GM19035 (cell line): ENCODE measurements around the gene BOLA3.
"Not testable (repeated sequence)": the region's sequence is repeated elsewhere in the genome, so short reads cannot be mapped to it uniquely, and the experiment has no call there.

Experiments used
- ATAC-seq: cut with Tn5 transposase; IDR thresholded peaks from one replicate; pipeline ENCODE4 v1.9.1; 2021; ENCODE audit not compliant: unreplicated experiment

BOLA3 gene

DNA sequence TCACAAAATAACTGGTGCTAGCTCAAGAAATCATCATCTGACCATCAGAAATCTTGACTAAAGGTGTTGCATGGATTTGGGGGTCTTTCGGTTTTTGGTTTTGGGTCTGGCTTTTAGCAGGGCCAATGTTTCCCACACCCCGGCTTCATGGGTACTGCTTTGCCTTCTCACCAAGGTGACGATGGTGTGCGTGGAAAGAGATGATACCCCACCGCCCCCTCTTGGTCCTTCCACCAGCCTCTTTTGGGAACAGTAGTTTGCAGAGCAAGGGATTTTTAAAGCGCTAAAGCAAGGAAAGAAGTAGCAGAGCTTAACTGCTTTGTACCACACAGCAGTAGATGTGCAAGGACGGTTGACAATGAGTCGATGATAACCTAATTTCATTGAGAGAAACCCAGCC is 42.3 kb downstream of the BOLA3 start:
- ATAC-seq: no peak

DNA sequence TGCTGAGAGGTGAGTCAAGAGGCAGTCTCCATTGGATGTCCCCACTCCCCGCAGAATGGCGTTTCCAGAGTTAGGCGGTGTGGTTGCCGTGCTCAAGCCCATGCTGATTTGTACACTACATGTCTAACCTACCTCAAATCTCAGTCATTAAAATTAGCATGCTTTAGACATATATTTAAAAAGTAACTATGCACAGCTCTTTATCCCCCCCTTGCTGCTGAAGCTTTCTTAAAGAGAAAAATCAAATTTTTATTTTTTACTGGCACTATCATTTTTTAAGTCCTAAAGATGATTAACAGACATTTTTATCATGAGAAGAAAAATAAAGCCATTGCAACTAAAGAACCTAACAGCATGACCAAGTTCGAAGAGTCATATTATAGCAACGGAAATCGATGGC is 42.9 kb downstream of the BOLA3 start:
- ATAC-seq: no peak

DNA sequence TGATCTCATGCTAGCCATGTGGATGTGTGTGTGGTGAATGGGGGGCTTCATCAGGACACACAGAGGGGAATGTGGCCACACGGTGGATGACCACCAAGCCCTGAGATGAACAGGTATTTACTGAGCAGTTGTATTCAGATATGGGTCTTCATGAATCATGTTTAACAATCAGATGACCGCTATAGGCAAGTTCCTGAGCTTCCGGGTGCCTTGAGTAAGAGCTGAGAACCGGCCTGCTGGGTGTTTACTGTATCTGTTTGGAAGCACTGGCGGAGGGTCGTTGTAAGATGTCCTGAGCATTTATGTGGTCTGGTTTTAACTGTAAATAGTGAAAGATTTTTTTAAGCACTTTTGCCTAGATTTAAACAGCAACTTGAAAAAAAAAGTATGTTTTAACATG is 43.9 kb downstream of the BOLA3 start:
- no peak for ATAC-seq

DNA sequence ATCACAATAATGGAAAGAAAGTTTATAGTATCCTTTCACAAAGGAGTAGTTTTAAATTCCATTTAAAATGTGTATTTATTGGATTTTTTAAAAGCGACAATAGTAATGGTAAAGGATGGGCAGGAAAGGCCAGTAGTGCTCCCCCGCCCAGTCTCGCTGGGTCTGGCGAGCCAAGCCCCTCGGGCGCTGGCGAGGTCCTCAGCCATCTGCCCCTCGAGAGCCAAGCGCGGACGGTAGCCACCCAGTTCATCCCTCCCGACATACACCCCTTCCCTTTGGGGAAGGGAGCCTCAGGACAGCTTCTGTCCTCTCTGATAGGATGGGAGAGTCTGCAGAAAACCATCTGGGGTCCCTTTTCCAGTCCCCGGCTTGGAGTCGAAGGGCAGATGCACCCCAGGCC is 45.2 kb downstream of the BOLA3 start:
- ATAC-seq: no peak

DNA sequence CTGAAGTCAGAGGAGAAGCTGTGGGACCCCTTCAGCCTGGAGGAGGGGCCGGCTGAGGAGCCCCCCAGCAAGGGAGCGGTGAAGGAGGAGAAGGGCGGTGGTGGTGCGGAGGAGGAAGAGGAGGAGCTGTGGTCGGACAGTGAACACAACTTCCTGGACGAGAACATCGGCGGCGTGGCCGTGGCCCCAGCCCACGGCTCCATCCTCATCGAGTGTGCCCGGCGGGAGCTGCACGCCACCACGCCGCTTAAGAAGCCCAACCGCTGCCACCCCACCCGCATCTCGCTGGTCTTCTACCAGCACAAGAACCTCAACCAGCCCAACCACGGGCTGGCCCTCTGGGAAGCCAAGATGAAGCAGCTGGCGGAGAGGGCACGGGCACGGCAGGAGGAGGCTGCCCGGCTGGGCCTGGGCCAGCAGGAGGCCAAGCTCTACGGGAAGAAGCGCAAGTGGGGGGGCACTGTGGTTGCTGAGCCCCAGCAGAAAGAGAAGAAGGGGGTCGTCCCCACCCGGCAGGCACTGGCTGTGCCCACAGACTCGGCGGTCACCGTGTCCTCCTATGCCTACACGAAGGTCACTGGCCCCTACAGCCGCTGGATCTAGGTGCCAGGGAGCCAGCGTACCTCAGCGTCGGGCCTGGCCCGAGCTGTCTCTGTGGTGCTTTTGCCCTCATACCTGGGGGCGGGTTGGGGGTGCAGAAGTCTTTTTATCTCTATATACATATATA is 46.0 kb downstream of the BOLA3 start:
- no peak for ATAC-seq

DNA sequence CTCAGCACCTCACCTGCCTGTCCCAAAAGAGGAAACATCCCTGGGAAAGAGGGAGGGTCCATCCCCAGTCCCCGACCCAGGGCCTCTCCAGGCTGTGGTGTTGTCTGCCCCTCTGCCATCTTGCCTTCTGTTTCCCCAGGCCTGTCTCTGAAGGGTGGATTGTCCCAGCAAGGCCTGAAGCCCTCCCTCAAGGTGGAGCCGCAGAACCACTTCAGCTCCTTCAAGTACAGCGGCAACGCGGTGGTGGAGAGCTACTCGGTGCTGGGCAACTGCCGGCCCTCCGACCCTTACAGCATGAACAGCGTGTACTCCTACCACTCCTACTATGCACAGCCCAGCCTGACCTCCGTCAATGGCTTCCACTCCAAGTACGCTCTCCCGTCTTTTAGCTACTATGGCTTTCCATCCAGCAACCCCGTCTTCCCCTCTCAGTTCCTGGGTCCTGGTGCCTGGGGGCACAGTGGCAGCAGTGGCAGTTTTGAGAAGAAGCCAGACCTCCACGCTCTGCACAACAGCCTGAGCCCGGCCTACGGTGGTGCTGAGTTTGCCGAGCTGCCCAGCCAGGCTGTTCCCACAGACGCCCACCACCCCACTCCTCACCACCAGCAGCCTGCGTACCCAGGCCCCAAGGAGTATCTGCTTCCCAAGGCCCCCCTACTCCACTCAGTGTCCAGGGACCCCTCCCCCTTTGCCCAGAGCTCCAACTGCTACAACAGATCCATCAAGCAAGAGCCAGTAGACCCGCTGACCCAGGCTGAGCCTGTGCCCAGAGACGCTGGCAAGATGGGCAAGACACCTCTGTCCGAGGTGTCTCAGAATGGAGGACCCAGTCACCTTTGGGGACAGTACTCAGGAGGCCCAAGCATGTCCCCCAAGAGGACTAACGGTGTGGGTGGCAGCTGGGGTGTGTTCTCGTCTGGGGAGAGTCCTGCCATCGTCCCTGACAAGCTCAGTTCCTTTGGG is 47.2 kb downstream of the BOLA3 start:
- ATAC-seq: no peak

DNA sequence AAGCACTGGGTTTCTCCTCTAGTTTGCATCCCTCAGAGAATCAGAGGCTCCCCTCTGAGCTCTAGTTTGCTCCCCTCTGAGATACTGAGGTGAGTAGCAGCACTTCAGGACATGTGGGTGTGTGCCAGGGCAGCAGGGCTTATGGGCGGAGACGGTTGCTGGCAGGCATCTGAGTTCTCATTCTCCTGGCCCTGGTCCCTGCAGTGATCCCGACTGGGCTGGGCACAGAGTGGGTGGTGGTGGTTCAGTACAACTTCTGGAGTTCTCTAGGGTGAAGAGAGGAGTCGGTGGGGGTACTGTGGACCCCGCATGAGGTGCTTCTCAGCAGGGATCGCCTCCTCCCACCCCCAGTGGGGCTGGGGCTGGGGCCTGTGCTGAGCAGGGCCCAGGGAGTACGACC is 47.9 kb downstream of the BOLA3 start:
- no peak for ATAC-seq

DNA sequence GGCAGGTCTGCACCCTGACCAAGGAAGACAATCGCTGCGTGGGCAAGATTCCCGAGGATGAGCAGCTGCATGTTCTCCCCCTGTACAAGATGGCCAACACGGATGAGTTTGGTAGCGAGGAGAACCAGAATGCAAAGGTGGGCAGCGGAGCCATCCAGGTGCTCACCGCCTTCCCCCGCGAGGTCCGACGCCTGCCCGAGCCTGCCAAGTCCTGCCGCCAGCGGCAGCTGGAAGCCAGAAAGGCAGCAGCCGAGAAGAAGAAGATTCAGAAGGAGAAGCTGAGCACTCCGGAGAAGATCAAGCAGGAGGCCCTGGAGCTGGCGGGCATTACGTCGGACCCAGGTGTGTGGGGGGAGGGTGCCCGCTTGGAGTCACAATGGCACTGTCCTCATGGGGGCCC is 48.4 kb downstream of the BOLA3 start:
- ATAC-seq: no peak

DNA sequence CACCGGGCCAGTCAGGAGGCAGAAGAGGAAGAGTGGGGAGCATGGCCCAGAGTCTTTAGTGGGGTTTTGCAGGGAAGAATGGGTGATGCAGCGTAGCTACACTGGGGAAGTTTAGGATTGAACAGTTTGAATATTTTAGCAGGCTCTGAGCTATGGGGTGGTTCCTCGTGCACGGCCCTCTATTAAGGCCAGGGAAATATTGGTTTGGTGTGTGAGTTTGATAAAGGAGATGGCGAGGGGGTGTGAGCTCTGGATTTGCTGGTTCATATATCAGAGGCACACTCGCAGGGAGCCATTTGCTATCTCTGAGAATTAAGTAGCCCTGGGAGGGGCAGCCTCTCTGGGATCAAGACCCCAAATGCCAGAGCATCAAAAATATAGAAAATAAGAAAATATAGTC is 50.1 kb downstream of the BOLA3 start:
- no peak for ATAC-seq

DNA sequence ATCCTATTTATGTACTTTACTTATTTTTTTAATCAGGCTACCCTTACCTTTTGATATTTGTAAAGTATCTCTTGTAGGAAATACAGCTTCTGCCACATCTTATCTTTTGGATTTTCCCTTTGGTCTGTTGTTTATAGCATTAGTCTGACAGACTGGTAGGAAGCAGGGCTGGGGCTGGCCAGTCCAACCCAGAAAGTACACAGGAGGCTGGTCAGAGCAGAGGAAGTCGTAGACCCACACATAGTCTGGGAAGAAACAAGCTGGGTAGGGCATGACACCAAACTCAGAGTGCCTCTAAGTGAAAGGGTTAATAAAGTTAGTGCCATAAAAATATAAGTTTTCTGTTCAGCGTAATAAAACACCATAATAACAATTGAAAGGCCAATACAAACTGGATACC is 51.7 kb downstream of the BOLA3 start:
- ATAC-seq: no peak

DNA sequence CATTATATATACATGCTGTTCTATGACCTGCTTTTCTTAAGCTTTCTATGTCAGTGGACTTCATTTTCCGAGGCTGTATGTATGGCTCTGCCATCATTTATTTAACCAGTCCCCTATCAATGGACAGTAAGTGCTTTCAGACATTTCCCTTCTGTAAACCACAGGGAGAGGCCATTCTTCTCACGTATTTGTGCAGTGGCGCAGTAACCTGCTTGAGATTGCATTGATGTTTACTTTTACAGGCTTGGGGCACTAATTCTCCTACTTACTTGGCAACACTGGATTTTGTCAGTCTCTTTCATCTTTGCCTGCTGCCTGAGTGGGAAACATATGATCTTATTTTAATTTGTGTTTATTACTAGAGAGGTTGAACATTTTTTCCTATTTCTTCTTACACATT is 52.1 kb downstream of the BOLA3 start:
- no peak for ATAC-seq

DNA sequence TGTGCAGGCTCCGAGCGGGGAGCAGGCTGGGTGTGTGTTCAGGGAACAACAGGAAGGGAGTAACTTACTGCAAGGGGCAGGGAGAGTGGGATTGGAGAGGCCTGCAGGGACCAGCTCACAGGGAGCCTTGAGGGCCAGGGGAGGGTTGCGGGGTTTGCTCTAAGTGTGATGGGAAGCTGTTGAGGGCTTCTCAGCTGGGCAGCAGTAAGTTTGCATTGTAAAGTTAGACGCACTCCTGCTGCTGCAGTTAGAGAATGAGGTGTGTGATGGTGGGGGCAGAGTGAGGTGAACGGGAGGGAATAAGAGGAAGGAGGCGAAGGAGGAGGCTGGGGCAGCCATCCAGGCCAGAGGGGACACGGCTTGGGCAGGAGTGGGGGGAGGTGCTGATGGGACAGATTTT is 53.4 kb downstream of the BOLA3 start:
- no peak for ATAC-seq

DNA sequence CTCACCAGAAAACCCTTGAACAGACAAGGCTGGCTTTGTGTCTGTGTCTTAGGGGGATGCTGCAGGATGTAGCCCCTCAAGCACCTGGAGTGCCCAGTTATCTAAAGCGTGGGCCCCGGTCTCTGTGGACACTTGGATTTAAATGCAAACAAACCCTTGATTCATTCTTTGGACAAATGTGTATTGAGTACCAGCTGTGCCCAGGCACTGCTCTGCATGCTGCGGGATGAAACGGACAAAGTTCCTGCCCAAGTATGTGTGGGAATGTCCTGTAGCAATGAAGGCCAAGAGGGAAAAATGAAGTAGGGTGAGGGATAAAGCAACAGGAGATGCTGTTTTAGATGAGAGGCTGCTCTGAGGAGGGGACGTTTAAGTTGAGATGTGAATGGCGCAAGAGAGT is 53.9 kb downstream of the BOLA3 start:
- ATAC-seq: no peak

DNA sequence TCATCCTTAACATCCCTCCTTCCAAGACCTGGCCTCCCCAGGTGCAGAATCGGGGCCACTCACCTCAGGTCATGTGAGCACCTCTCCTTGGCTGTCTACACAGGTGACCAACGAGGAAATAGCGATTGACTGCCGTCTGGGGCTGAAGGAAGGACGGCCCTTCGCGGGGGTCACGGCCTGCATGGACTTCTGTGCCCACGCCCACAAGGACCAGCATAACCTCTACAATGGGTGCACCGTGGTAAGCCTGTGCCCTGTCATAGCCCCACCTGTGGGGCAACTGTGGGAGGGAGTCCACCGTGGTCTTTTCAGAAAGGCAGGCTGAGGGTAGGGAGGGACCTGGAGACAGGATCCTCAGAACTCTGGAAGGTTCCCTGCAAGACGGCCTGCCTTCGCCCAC is 54.3 kb downstream of the BOLA3 start:
- no peak for ATAC-seq

DNA sequence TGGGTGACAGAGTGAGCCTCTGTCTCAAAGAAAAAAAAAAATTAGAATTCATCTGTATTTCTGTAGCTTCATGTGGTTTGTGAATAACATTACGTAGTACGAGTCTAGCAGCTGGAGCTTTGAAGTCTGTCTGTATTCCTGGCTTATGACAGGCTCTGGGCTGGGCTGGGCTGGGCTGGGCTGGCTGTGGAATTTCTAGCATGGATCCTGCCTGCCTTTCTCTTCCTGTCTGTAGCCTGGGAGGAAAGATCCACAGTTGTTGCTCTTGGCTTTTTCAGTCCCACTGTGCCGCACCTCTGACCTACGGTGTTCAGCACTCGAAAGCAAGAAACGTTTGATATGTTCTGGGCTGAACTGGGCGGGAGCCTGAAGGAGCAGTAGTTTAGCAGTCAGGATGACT is 55.4 kb downstream of the BOLA3 start:
- ATAC-seq: no peak

DNA sequence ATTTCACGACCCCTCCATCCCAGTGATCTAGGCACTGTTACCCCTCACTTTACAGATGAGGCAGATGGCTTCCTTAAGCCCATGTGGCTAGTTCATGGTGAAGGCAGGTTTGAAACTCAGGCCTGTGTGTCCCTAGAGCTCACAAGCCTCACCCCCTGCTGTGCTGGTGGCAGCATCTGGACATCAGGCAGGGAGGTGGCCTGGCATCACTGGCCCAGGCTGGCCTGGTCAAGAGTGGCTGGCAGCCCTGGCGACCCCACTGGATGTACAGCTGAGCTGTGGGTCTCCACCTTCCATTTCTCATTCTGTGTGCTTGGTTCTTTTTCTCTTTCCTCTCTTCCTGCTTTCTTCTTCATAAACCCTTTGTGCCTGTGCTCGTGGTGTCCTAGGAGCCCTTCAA is 56.3 kb downstream of the BOLA3 start:
- no peak for ATAC-seq

DNA sequence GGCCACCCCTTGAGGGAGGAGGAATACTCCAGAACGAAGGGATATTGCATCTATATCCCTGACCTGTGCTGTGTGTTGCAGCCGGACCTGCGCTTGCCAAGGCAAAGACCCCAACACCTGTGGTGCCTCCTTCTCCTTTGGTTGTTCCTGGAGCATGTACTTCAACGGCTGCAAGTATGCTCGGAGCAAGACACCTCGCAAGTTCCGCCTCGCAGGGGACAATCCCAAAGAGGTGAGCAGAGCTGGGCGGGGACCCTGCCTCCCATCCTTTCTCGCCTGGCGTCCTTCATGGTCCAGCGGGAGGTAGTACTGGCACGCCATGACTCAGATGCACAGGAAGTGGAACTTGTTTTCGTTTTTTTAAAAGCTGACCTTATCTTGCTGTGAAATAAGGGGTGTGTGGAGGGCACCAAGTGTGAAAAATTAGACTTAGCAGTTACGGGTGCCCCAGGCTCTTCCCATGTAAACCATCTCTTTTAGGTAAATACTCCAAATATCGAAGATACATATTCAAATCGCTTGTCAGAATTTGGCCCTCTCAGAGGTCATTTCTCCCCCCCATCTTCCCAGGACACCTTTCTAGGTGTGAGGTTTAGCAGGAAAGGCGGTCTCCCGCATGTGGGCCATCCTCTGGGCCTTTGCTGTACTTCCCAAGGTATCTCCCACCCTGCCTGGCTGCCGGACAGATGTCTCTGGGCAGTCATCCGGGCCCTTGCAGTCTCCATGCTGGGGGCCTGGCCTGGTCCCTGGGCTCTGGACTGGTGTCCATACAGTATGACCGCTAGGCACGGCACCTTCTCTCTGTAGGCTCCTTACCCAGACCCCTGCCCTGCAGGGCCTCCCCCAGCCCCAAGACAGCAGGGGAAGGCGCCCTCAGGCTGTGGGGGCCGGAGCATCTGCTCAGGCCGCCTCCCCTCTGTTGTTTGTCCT is 57.6 kb downstream of the BOLA3 start:
- ATAC-seq: no peak

DNA sequence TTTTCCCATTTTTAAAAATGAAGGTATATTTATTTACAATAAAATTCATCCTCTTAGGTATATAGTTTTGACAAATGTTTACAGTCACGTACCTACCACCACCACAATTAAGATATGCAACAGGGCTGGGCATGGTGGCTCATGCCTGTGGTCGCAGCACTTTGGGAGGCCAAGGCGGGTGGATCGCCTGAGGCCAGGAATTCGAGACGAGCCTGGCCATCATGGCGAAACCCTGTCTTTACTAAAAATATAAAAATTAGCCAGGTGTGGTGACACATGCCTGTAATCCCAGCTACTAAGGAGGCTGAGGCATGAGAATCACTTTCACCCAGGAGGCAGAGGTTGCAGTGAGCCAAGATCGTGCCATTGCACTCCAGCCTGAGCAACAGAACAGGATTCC is 59.0 kb downstream of the BOLA3 start:
- ATAC-seq: not testable (repeated sequence)

DNA sequence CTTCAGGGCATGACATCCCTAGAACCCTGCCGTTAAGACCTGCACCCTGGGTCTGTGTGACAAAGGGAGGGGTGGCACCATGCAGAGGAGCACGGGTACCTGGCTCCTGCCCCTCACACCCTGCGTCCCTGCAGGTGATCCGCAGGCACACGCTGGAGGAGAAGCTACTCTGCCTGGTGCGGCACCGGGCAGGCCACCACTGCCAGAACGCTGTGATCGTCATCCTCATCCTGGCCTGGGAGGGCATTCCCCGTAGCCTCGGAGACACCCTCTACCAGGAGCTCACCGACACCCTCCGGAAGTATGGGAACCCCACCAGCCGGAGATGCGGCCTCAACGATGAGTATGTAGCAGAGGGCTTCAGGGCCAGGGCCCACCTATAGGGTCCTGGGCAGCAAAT is 60.0 kb downstream of the BOLA3 start:
- no peak for ATAC-seq

DNA sequence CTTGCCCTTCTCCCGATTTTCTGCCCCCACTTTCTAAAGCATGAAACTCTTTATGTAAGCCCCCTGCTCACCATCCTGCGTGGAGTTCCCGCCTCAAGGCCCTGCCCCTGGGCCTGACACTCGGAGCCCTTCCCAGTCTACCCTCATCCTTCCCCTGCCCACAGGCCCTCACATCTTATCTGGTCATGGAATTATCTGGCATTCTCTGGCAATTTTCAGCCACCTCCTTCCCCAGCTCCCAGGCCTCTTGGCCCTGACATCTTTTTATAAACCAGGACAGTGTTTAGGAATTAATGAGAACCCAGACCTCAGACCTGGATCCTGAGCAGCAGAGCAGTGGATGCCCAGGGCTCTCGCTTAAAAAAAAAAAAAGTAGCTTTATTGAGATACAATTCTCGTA is 61.7 kb downstream of the BOLA3 start:
- no peak for ATAC-seq
